GM12801 (cell line): ENCODE results near the gene APOL5.

Experiments
- CTCF ChIP-seq: IDR thresholded peaks from one replicate; pipeline ENCODE4 v1.5.1; 2011; ENCODE audit warnings: control low read depth; ENCODE audit not compliant: insufficient read length; ENCODE audit errors: extremely low read depth

Gene APOL5

GRCh38 chr22:35719212-35719875 is 1.7 kb downstream of the APOL5 start:
- no peak for TF ChIP-seq CTCF

- TF ChIP-seq CTCF, result no peak
Measured at GRCh38 chr22:35721960-35722359, 4.3 kb downstream of the APOL5 start.

DNA sequence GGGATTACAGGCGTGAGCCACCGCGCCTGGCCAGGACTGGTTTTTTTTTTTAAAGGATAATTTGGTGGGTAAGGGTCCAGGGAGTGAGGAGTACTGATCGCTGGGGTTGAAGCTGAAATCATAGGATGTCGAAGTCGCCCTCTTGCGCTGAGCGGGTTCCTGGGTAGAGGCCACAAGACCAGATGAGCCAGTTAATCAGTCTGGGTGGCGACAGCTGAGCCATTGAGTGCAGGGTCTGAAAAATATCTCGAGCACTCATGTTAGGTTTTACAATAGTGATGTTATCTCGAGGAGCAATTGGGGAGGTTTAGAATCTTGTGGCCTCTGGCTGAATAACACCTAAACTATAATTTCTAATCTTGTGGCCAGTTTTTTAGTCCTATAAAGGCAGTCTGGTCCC is 7.8 kb downstream of the APOL5 start:
- TF ChIP-seq CTCF, result no peak

- TF ChIP-seq CTCF, result no peak
Measured at GRCh38 chr22:35726398-35726797, 8.7 kb downstream of the APOL5 start.

- no peak for TF ChIP-seq CTCF
Measured at GRCh38 chr22:35726933-35727332, 9.3 kb downstream of the APOL5 start.

DNA sequence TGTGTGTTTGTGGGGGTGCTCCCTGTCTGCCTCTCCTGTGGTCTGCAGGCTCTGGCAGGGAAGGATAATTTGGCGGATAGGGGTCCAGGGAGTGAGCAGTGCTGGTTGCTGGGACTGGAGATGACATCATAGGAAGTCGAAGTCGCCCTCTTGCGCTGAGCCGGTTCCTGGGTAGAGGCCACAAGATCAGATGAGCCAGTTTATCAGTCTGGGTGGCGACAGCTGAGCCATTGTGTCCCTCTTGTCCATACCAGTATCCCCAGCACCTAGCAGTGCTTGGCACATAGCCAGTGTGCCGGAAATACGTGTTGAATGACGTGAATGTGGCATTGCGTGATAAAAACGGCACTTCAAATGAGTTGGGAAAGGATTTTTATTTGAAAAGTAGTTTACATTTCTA is 9.8 kb downstream of the APOL5 start:
- no peak for TF ChIP-seq CTCF

- no peak for TF ChIP-seq CTCF
Measured at GRCh38 chr22:35728639-35729308, 11.1 kb downstream of the APOL5 start.

GRCh38 chr22:35729309-35729698 is 11.6 kb downstream of the APOL5 start:
- no peak for TF ChIP-seq CTCF
